ENCODE data around the gene RUVBL1.

Gene RUVBL1

GRCh38 chr3:128095222-128095703, 28.3 kb downstream of the RUVBL1 start:
- TF ChIP-seq CTCF (IDR thresholded peaks at IDR 0.05; ENCODE audit: low read depth, low read length, poor library complexity, severe bottlenecking) (peak; percentile 85), EZH2phosphoT487 (IDR thresholded peaks at IDR 0.05; ENCODE audit: borderline replicate concordance, low read length) (no peak)
- peaks cover 24% of the 10 kb centered on the region for H3K4me1 ChIP-seq (ENCODE audit: control insufficient read depth, low read length)
- peaks cover 43% of the 10 kb centered on the region for H3K79me2 ChIP-seq (ENCODE audit: control insufficient read depth, low read length)
- peaks cover 92% of the 10 kb centered on the region for H3K36me3 ChIP-seq (ENCODE audit: control insufficient read depth, low read length)
- no peaks in the 10 kb centered on the region for H3K9me3 ChIP-seq (ENCODE audit: control insufficient read depth, insufficient read depth, low read length)
- 0 out of 2 replicates have a peak, but pooled peaks cover 3% of the 10 kb centered on the region for H3F3A ChIP-seq (ENCODE audit: control insufficient read depth, insufficient read depth)
- H3K27ac ChIP-seq (ENCODE audit: low read depth, low read length): peak overlapping the region; percentile 71
- H3K27me3 ChIP-seq (ENCODE audit: control insufficient read depth, low read length): no peaks in the 10 kb centered on the region
- H4K20me1 ChIP-seq (ENCODE audit: control insufficient read depth, insufficient read depth, low read depth, low read length): no peaks in the 10 kb centered on the region; the same call in 1 of the 2 replicates
- peak overlapping the region; percentile 30; the same call in 1 of the 2 replicates for H3K4me2 ChIP-seq (ENCODE audit: low read length)
- no peaks in the 10 kb centered on the region for H3K9me2 ChIP-seq (replicated peaks; ENCODE audit: control insufficient read depth, low read length)
- H3K4me3 ChIP-seq (ENCODE audit: low read length): no peak overlapping the region

- Histone ChIP-seq H3F3A (ENCODE audit: control insufficient read depth, insufficient read depth) (0 out of 2 replicates have a peak, but pooled peaks cover 3% of the 10 kb centered on the region), H3K79me2 (ENCODE audit: control insufficient read depth, low read length) (peaks cover 50% of the 10 kb centered on the region), H3K9me3 (ENCODE audit: control insufficient read depth, insufficient read depth, low read length) (no peaks in the 10 kb centered on the region), H3K4me2 (ENCODE audit: low read length) (no peak overlapping the region), H3K27ac (ENCODE audit: low read depth, low read length) (peak overlapping the region; percentile 71; the same call in 1 of the 2 replicates), H3K4me3 (ENCODE audit: low read length) (no peak overlapping the region), H4K20me1 (ENCODE audit: control insufficient read depth, insufficient read depth, low read depth, low read length) (no peaks in the 10 kb centered on the region; the same call in 1 of the 2 replicates), H3K36me3 (ENCODE audit: control insufficient read depth, low read length) (peaks cover 88% of the 10 kb centered on the region), H3K27me3 (ENCODE audit: control insufficient read depth, low read length) (no peaks in the 10 kb centered on the region), H3K4me1 (ENCODE audit: control insufficient read depth, low read length) (peaks cover 24% of the 10 kb centered on the region), H3K9me2 (replicated peaks; ENCODE audit: control insufficient read depth, low read length) (no peaks in the 10 kb centered on the region)
- no peak for TF ChIP-seq CTCF (IDR thresholded peaks at IDR 0.05; ENCODE audit: low read depth, low read length, poor library complexity, severe bottlenecking)
- TF ChIP-seq EZH2phosphoT487 (IDR thresholded peaks at IDR 0.05; ENCODE audit: borderline replicate concordance, low read length): no peak
These were observed 29.1 kb downstream of the RUVBL1 start for GRCh38 chr3:128094295-128095151.

- no peaks in the 10 kb centered on the region for H3K27me3 ChIP-seq (ENCODE audit: control insufficient read depth, low read length)
- no peak for TF ChIP-seq EZH2phosphoT487 (IDR thresholded peaks at IDR 0.05; ENCODE audit: borderline replicate concordance, low read length)
- no peak for TF ChIP-seq CTCF (IDR thresholded peaks at IDR 0.05; ENCODE audit: low read depth, low read length, poor library complexity, severe bottlenecking)
- no peak overlapping the region for H3K4me3 ChIP-seq (ENCODE audit: low read length)
- H3K9me2 ChIP-seq (replicated peaks; ENCODE audit: control insufficient read depth, low read length): no peaks in the 10 kb centered on the region
- H3K27ac ChIP-seq (ENCODE audit: low read depth, low read length): no peak overlapping the region
- peaks cover 20% of the 10 kb centered on the region for H3K4me1 ChIP-seq (ENCODE audit: control insufficient read depth, low read length)
- peaks cover 55% of the 10 kb centered on the region for H3K79me2 ChIP-seq (ENCODE audit: control insufficient read depth, low read length)
- H3F3A ChIP-seq (ENCODE audit: control insufficient read depth, insufficient read depth): 0 out of 2 replicates have a peak, but pooled peaks cover 3% of the 10 kb centered on the region
- H3K9me3 ChIP-seq (ENCODE audit: control insufficient read depth, insufficient read depth, low read length): no peaks in the 10 kb centered on the region
- no peak overlapping the region for H3K4me2 ChIP-seq (ENCODE audit: low read length)
- no peaks in the 10 kb centered on the region; the same call in 1 of the 2 replicates for H4K20me1 ChIP-seq (ENCODE audit: control insufficient read depth, insufficient read depth, low read depth, low read length)
- H3K36me3 ChIP-seq (ENCODE audit: control insufficient read depth, low read length): peaks cover 72% of the 10 kb centered on the region
These were observed 32.0 kb downstream of the RUVBL1 start for GRCh38 chr3:128091586-128091985.

All from DOHH2 (cell line).